Pancreas (tissue), 10 donors: ENCODE data around the gene DPM3. TPM values are rescaled to one million over a fixed set of nuclear protein-coding genes. Genes with fewer than 3 reads are reported as not detected.

Experiments used
- ATAC-seq, 4 donors: fragments of 200-7000 bp; cut with Tn5 transposase; one replicate each; pipeline versions ENCODE4 v1.8.0 to v1.9.1; 2020; ENCODE audit warnings: mild to moderate bottlenecking in 4 of 4, moderate library complexity in 4 of 4
- DNase-seq, 6 donors: peaks; one replicate each; pipeline ENCODE4 v3.0.0-alpha.2; 2020
- FAIRE-seq: peaks from 2 replicates; lab custom pipeline; 2012; peaks lifted over from hg19 to GRCh38; lab: Jason Lieb, UNC
- H3K27ac ChIP-seq, 4 donors: fragments of 200-600 bp; sonication (generic); 1 replicate in 3 of 4; 2 replicates in 1 of 4; pipeline versions ENCODE4 v1.5.0 to v1.8.0; 2020
- H3K27me3 ChIP-seq, 4 donors: fragments of 200-600 bp; one replicate each; pipeline ENCODE4 v1.8.0; 2021
- H3K36me3 ChIP-seq, 3 donors: fragments of 200-600 bp; sonication (generic) in 1 of 3; one replicate each; pipeline versions ENCODE4 v1.5.0 to v1.8.0; 2020 to 2021
- H3K4me1 ChIP-seq, 3 donors: fragments of 200-600 bp; one replicate each; pipeline ENCODE4 v1.8.0; 2021
- H3K4me3 ChIP-seq, 4 donors: fragments of 200-600 bp; sonication (generic) in 2 of 4; one replicate each; pipeline versions ENCODE4 v1.5.0 to v1.8.0; 2020 to 2021
- H3K9me3 ChIP-seq, 4 donors: fragments of 200-600 bp; one replicate each; pipeline ENCODE4 v1.8.0; 2021
- WGBS, 2 donors: extraction: QIAGEN DNeasy Blood & Tissue Kit; methylation state at CpG; one replicate each; pipeline ENCODE4 v1.1.7; 2013; 5-methylcytosine and 5-hydroxymethylcytosine counted together
- intact Hi-C, 3 donors: fragments of 100-400 bp; cut with DNase I; formaldehyde crosslinking; loops; one replicate each; pipeline versions ENCODE4 v1.11.1 to v1.14.2; 2022
- polyA plus RNA-seq, 2 donors: library from polyadenylated mRNA; stranded (reverse); fragments of 200-250 nt; gene quantifications; one replicate each; pipeline ENCODE4 v1.2.3, GENCODE V29; 2013
- total RNA-seq, 6 donors: library from RNA; stranded (reverse); fragmentation: NEBNext Ultra II Directional in 4 of 6; extraction: Animal tissue kit (Norgen Biotek cat#: 25700) in 4 of 6; gene quantifications; one replicate each; pipeline versions ENCODE4 v1.2.1 to v1.2.4, GENCODE V29; 2021 to 2023
- TF ChIP-seq, protein P1 (sequence below), 4 donors: fragments of 200-600 bp; sonication (generic) in 3 of 4; IDR thresholded peaks; one replicate each; pipeline versions ENCODE4 v1.5.0 to v1.8.0; 2021; ENCODE audit warnings: antibody characterized with exemption in 4 of 4
- donor health status: healthy with polysubstance abuse.
- donor health status: DM: no; HTN: no; CAD: no; lungs with moderate emphysema.
- donor health status: DM: no; HTN: no; CAD: no.
- donor health status: control.
- donor health status: control.
- donor health status: Bipolar disorder and iron deficiency.
- donor health status: DM: yes; HTN: yes; CAD: no.
- donor health status: DM: no; HTN: no; CAD: no.
- donor health status: DM: no; HTN: no; CAD: no.
- donor health status: DM: yes; HTN: yes; CAD: no.

The DPM3 gene
- total and polyA plus RNA-seq, 8 donors = 39.4 to 227 (median 43.5) TPM

- Histone ChIP-seq H3K27ac (peak overlapping the region; percentile 79 to 95 (median 94)), H3K27me3 (no peaks in the 10 kb centered on the region), H3K36me3 (peaks cover 0 to 31% (median 19%) of the 10 kb centered on the region in 3 donors), H3K4me3 (peak overlapping the region; percentile 23 to 93 (median 81)), H3K9me3 (no peaks in the 10 kb centered on the region), H3K4me1 (peaks cover 28 to 42% (median 29%) of the 10 kb centered on the region in 3 donors)
- FAIRE-seq (no peak), ATAC-seq (no peak), DNase-seq (peak in 2 of 6 donors; percentile 23 to 27)
- intact Hi-C loops = no loop called here
- TF ChIP-seq, protein P1, sequence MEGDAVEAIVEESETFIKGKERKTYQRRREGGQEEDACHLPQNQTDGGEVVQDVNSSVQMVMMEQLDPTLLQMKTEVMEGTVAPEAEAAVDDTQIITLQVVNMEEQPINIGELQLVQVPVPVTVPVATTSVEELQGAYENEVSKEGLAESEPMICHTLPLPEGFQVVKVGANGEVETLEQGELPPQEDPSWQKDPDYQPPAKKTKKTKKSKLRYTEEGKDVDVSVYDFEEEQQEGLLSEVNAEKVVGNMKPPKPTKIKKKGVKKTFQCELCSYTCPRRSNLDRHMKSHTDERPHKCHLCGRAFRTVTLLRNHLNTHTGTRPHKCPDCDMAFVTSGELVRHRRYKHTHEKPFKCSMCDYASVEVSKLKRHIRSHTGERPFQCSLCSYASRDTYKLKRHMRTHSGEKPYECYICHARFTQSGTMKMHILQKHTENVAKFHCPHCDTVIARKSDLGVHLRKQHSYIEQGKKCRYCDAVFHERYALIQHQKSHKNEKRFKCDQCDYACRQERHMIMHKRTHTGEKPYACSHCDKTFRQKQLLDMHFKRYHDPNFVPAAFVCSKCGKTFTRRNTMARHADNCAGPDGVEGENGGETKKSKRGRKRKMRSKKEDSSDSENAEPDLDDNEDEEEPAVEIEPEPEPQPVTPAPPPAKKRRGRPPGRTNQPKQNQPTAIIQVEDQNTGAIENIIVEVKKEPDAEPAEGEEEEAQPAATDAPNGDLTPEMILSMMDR (IDR thresholded peaks at IDR 0.05) = no peak
- WGBS, 2 donors = 20 to 22% methylated on average over 6 of the region's 6 CpGs
These were observed 9.9 kb downstream of the DPM3 start for GRCh38 chr1:155130272-155131006.

- H3K27me3 ChIP-seq = no peaks in the 10 kb centered on the region
- ATAC-seq (peak; percentile 44 to 61 (median 47)), DNase-seq (peak in 5 of 6 donors; percentile 70 to 77 (median 74)), FAIRE-seq (no peak)
- H3K9me3 ChIP-seq = no peaks in the 10 kb centered on the region
- peaks cover 0 to 25% (median 16%) of the 10 kb centered on the region in 3 donors for H3K36me3 ChIP-seq
- 1 to 8% methylated on average over 14 of the region's 14 CpGs for WGBS, 2 donors
- peak overlapping the region; percentile 70 to 93 (median 81) for H3K4me3 ChIP-seq
- TF ChIP-seq, protein P1 (IDR thresholded peaks at IDR 0.05) = no peak
- peak overlapping the region; percentile 79 to 95 (median 94) for H3K27ac ChIP-seq
- intact Hi-C loops = no loop called here
- peaks cover 16 to 28% (median 22%) of the 10 kb centered on the region in 3 donors for H3K4me1 ChIP-seq
These were observed 11.4 kb downstream of the DPM3 start for GRCh38 chr1:155128755-155129473.

- FAIRE-seq = no peak
- Histone ChIP-seq H3K4me1 (peaks cover 9 to 21% (median 14%) of the 10 kb centered on the region in 3 donors), H3K36me3 (peaks cover 0 to 17% (median 12%) of the 10 kb centered on the region in 3 donors), H3K27ac (peak overlapping the region; percentile 79 to 95 (median 94)), H3K4me3 (peak overlapping the region; percentile 70 to 93 (median 81)), H3K27me3 (no peaks in the 10 kb centered on the region), H3K9me3 (no peaks in the 10 kb centered on the region)
- no peak for ATAC-seq
- TF ChIP-seq, protein P1 (IDR thresholded peaks at IDR 0.05) = no peak
- DNase-seq = peak in 1 of 6 donors; percentile 31
- intact Hi-C loops = no loop called here
- 1 to 3% methylated on average over 17 of the region's 17 CpGs for WGBS, 2 donors
These were observed 12.2 kb downstream of the DPM3 start for GRCh38 chr1:155127967-155128754.

- ATAC-seq (peak; percentile 54 to 68 (median 64)), FAIRE-seq (no peak), DNase-seq (peak; percentile 80 to 89 (median 86))
- Histone ChIP-seq H3K9me3 (no peaks in the 10 kb centered on the region), H3K36me3 (peaks cover 0 to 11% (median 9%) of the 10 kb centered on the region in 3 donors), H3K27me3 (no peaks in the 10 kb centered on the region), H3K4me3 (peak within 1 kb of the TSS; percentile 70 to 93 (median 81)), H3K27ac (peak within 1 kb of the TSS; percentile 79 to 95 (median 94)), H3K4me1 (peaks cover 7 to 17% (median 14%) of the 10 kb centered on the region in 3 donors)
- intact Hi-C loops = no loop called here
- TF ChIP-seq, protein P1 (IDR thresholded peaks at IDR 0.05) = no peak
- 0 to 1% methylated on average over 73 to 76 of the region's 76 CpGs for WGBS, 2 donors
These were observed 13.0 kb downstream of the DPM3 start, which contains the start of gene EFNA1 for GRCh38 chr1:155127105-155127966. EFNA1 (plus strand) TSS chr1:155127876; CDS start chr1:155127978, 102 bp downstream.
